Fibroblast of skin of right quadriceps (primary cell): Measurements from ENCODE around the gene PRR22.
"Not testable (repeated sequence)": the region's sequence is repeated elsewhere in the genome, so short reads cannot be mapped to it uniquely, and the experiment has no call there.

Experiments
- DNase-seq: peaks from one replicate; pipeline ENCODE4 v3.0.0-alpha.2; 2013

PRR22 gene

GRCh38 chr19:5790559-5791520 lies 6.3 kb upstream of the PRR22 start, which contains the start of gene DUS3L:
DUS3L (minus strand) TSS chr19:5791163; CDS start chr19:5791141, 22 bp downstream.
- peak; percentile 98 for DNase-seq

DNA sequence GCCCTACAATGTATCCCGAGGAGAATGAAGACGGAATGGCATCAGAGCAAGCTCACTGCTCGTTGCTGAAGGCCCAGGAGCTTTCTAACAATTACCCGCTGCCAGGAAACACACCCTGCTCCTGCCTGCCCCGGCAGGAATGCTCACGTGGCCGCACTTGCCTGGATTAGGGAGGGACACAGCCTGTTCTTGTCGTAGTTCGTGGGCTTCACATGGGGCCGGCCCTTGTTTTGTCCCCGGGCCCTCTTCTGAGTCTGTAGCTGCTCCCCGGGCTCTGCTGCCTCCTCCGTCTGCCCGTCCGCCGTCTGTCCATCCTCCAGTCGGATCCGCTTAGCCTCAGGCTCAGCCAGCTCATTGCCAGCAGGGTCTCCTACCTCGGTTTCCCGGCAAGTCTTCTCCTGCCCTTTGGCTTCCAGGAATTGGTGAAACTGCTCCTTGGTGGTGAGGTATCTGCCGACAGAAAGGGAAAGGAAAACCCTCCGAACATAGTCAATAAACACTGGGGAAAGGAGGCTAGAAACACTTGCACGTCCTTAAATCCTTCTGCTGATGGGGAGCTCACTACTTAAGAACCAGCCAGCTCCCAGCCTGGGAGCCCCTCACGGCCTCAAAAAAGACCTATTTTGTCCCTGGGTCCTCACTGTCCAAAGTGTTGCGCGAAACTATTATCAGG lies 5.5 kb upstream of the PRR22 start:
- DNase-seq, result no peak

DNA sequence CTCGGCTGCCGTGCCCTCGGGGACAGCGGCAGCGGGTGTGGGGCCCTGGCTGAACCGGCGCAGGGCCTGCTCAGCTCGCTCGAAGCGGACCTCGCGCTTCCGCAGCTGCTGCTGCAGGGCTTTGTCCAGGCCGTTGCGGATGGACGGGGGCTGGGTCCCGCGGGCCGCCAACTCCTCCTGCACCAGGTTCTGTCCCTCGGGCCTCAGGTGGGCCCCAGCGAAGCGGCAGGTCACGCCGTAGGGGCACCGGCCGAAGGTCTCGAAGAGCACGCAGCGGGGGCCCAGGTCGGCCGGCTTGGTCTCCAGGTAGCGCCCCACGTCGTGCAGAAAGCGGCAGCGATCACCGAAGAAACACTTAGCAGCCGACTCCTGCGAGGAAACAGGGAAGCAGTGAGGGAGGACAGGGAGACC lies 4.8 kb upstream of the PRR22 start:
- no peak for DNase-seq

DNA sequence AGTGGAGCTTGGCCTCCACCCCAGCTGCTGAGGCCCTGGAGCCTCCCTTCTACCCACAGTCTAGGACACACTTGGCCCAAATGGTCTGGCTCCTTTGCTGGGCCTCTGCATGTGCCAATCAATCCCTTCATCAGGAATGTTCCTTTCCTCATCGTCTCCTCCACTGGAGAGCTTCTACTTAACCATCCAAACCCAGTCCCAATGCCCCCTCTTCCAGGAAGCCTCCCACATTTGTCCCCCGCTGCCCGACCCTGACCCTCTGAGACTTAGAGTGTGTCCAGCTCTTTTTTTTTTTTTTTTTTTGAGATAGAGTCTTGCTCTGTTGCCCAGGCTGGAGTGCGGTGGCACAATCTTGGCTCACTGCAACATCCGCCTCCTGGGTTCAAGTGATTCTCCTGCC lies 3.9 kb upstream of the PRR22 start:
- no peak for DNase-seq

DNA sequence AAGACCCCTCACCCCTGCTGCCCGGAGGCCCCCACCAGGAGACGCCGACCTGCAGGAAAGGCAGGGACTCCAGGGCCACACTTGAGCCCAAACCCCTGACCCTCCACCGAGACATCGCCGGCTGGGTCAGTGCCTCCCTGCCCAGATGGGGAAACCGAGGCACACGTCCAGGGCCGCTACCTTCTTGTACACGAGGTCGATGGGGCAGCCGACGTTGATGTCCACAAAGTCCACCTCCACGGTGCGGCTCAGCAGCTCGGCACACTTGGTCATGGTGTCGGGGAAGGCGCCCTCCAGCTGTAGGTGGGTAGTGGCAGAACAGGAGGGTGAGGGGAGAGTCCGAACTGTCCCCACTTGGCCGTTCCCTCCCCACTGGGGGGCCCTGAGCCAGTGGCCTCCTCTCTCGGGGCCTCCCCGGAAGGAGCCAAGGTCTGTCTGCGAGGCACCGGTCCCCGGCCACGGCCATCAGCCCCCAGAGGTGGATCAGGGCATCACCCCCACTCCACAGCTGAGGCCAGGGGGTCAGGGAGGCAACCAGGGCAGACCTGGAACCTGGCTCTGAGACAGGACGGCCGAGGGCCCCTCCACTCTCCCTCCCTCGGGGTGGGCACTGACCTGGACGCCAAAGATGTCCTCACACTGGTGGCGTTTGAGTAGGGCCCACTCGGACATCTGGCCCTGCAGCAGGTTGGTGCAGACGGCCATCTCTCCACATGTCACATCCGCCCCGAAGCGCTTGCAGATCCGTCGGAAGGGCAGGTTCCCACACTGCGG lies 3.0 kb upstream of the PRR22 start:
- DNase-seq, result no peak

- DNase-seq, result no peak
Measured at GRCh38 chr19:5786593-5787408, 2.3 kb upstream of the PRR22 start.

DNA sequence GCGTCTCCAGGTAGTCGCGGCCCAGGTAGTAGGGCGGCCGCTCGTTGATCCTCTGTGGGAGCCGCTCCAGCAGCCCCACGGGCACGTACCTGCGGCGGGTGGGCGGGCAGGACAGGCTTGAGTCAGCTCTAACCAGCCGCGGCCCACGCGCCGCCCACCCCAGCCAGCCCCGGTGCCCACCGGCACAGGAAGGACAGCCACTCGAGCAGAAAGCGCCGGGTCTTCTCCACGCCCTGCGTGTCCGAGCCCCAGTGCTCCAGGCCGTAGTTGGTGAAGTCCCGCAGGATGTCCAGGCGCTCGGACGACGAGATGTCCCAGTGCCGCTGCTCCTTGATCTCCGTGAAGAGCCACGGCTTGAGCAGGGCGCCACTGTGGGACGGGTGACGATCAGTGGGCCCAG lies 877 bp upstream of the PRR22 start:
- DNase-seq, result no peak

- DNase-seq, result no peak
Measured at GRCh38 chr19:5782945-5783919, 1.3 kb downstream of the PRR22 start.

DNA sequence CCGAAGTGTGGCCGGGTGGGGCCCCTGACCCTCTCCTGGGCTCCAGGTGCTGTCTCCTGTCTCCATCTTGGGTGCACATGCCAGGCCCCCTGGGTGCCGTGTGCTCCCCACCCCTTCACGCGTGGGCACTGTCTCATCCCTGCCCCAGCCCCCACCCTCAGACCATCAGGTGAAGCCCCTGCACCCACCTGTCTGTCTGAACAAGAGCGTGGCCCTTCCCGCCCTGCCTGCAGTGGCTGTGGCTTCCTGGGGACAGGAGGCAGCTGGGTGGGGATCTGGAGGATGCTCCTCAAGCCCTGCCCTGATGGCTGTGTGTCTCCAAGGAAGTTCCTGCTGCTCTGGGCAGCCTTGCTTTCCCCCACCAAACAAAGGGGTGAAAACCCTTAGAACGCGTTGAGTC lies 2.2 kb downstream of the PRR22 start:
- no peak for DNase-seq

DNA sequence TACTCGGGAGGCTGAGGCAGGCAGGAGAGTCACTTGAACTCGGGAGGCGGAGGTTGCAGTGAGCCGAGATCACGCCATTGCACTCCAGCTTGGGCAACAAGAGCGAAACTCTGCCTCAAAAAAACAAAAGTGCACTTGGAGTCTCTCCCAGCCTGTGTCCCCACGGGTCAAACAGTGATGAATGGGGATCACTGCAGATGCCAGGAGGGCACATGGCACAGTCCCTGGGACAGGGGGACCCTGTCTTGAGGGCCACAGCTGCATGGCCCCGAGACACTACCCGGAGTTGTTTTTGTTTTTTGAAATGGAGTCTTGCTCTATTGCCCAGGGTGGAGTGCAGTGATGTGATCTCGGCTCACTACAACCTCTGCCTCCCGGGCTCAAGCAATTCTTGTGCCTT lies 3.6 kb downstream of the PRR22 start:
- DNase-seq, result not testable (repeated sequence)

GRCh38 chr19:5778402-5778801 lies 6.1 kb downstream of the PRR22 start:
- DNase-seq, result no peak

DNA sequence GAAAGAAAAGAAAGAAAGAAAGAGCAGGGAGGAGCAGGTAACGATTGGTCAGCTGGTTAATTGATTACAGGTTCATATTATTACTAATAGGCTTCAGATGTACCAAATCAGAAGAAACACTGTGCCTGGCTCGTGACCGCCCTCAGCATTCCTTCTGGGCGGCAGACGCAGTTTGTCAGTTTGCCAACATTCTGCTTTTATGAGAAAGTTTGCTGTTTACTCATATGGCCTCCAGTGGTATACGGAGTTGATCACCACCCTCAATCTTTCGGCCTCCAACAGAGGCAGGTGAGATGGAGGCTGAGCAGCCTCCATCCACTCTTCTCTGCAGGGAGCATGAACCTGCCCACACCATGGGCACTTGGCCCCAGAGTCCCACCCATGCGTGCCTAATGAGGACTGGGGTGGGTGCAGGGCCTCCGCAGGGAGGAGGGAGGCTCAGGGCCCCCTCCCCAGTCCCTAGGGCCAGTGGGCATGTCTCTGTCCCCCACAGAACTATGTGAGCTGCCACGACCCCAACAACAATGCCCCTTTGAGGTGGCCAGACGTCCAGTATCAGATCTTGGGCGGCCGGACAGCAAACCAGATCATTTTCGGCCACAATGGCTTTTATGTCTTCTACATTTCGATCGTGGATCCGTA lies 8.8 kb downstream of the PRR22 start:
- DNase-seq, result peak; percentile 83

GRCh38 chr19:5774921-5775320 lies 9.6 kb downstream of the PRR22 start:
- DNase-seq, result no peak

DNA sequence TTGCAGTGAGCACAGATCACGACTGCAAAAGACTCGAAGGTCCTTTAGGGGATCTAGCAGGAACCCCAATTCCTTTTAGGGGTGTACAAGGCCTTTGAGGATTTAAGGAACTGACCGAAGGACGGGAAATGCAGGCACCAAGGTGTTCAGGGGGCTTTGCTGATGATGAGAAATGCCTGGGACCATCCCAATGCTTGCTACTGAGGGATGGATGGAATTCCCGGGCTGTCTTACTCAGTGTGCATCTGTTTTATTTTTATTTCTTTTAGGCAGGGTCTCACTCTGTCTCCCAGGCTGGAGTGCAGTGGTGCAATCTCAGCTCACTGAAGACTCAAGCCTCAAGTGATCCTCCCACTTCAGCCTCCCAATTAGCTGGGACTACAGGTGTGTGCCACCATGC lies 11.3 kb downstream of the PRR22 start:
- DNase-seq, result no peak

- no peak for DNase-seq
Measured at GRCh38 chr19:5772416-5772815, 12.1 kb downstream of the PRR22 start.

- no peak for DNase-seq
Measured at GRCh38 chr19:5767949-5768348, 16.6 kb downstream of the PRR22 start.

GRCh38 chr19:5765220-5765619 lies 19.3 kb downstream of the PRR22 start:
- DNase-seq, result no peak

GRCh38 chr19:5762608-5763217 lies 21.8 kb downstream of the PRR22 start:
- no peak for DNase-seq

DNA sequence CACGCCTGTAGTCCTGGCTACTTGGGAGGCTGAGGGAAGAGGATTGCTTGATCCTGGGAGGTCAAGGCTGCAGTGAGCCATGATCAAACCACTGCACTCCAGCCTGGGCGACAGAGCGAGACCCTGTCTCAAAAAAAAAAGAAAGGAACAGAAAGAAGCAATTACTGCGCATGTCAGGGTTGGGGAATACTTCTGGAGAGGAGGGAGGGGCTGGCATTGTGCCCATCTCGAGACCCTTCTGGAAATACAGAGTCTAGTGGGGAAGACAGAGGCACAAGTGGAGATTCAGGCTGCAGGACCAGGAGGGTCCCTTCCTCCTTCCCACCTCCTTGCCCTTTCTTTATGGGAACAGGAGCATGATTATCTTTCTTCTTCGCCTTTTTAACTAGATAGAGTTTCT lies 30.8 kb downstream of the PRR22 start:
- no peak for DNase-seq

DNA sequence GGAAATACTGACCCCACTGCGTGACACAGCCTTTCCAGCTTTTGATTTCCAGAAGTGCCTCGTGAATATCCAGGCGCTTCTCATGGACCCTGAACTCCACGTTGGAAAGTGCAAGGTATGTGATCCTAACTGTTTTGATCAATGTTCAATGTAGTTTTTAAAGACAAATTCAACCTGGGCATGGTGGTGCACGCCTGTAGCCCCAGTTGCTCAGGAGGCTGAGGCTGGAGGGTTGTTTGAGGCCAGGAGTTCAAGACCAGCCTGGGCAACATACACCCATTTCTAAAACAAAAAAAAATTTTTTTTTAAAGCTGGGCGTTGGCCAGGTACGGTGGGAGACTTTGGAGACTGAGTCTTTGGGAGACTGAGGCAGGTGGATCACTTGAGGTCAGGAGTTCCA lies 32.8 kb downstream of the PRR22 start:
- DNase-seq, result no peak
